Coronary artery (tissue), 2 donors: ENCODE data around the gene CHI3L2.

Source experiments
- DNase-seq: peaks from one replicate; pipeline ENCODE4 v3.0.0-alpha.2; 2017; ENCODE audit warnings: low spot score
- H3K27ac ChIP-seq, 2 donors: fragments of 200-600 bp; sonication (generic); one replicate each; pipeline ENCODE4 v1.5.1; 2016 to 2019
- H3K4me3 ChIP-seq: fragments of 200-600 bp; sonication (generic); 2 replicates; pipeline ENCODE4 v1.5.1; 2016; ENCODE audit warnings: mild to moderate bottlenecking, moderate library complexity
- TF ChIP-seq, protein P1 (sequence below): fragments of 200-600 bp; sonication (generic); IDR thresholded peaks from one replicate; pipeline ENCODE4 v1.5.1; 2019; ENCODE audit warnings: antibody characterized with exemption

CHI3L2 gene

DNA sequence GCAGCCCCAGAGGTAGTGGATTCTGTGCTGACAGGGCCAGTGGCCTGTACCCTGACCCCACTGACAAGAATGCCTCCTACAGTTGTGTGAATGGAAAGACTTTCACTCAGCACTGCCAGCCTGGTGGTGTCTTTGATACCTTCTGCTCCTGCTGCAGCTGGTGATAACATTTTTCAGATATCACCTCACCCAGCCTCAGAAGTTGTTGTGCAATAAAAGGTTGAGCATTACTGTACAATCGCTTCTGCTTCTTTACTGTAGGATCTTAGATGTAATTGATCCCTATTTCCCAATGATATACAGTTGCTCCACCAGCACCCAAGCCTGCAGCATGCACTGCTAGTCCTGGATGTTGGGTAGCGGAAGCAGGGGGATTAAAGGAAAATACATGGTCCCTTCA lies 58.4 kb downstream of the CHI3L2 start:
- H3K27ac ChIP-seq: no peak overlapping the region
- no peak for DNase-seq
- TF ChIP-seq, protein P1, sequence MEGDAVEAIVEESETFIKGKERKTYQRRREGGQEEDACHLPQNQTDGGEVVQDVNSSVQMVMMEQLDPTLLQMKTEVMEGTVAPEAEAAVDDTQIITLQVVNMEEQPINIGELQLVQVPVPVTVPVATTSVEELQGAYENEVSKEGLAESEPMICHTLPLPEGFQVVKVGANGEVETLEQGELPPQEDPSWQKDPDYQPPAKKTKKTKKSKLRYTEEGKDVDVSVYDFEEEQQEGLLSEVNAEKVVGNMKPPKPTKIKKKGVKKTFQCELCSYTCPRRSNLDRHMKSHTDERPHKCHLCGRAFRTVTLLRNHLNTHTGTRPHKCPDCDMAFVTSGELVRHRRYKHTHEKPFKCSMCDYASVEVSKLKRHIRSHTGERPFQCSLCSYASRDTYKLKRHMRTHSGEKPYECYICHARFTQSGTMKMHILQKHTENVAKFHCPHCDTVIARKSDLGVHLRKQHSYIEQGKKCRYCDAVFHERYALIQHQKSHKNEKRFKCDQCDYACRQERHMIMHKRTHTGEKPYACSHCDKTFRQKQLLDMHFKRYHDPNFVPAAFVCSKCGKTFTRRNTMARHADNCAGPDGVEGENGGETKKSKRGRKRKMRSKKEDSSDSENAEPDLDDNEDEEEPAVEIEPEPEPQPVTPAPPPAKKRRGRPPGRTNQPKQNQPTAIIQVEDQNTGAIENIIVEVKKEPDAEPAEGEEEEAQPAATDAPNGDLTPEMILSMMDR: no peak
- H3K4me3 ChIP-seq: no peak overlapping the region

DNA sequence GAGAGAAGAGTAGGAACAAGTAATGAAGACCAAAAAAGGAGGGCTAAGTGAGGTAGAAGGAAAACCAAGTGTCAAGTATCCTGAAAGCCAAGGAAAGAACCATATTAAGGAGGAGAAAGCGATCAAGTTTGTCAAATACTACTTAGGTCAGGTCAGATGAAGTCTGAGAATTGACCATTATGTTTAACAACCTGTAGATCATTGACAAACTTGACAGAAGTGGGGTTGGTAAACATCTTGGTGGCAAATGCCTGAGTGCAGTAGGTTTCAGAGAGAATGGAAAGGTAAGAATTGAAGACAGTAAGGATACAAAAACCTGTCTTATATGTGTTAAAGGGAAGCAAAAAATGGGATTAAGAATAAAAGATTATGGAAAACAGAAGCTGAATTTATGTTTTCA lies 59.4 kb downstream of the CHI3L2 start:
- Histone ChIP-seq H3K4me3 (no peak overlapping the region), H3K27ac (no peak overlapping the region)
- TF ChIP-seq, protein P1: no peak
- DNase-seq: no peak

DNA sequence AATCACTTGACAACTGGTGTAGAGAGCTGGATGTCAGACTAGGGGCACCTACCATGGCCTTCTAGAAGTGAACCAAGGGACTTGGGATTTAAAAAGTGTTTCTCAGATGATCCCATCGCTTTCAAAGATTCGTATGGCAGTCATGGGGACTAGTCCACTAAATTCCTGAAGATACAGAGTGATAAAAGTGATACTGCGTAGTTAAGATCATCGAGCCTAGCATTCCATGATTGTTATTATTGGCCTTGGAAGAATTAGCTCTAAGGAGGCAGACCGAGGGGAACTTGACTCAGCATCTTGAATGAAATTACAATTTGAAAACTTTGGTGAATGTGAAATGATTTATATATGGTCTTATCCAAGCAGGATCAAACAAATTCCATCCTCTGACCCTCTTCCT lies 61.9 kb downstream of the CHI3L2 start:
- Histone ChIP-seq H3K4me3 (no peak overlapping the region), H3K27ac (no peak overlapping the region)
- TF ChIP-seq, protein P1: no peak
- no peak for DNase-seq

DNA sequence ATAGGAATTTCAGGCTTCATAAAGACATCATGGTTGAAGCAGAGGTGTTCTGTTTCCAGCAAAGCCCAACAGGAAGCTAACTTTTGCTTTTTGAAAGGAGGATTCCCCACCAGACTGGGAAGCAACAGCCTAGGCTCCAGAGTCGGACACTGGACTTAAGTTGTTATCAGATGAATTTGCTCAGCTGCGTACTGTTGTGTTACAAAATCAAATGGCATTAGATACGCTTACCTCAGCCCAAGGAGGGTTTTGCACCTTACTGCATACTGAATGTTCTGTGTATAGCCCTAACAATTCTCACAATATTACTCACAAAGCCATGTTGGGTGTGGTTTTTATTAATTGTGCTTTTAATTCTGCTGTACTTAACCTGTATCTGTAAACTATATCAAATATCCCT lies 62.6 kb downstream of the CHI3L2 start:
- no peak overlapping the region for H3K4me3 ChIP-seq
- no peak overlapping the region for H3K27ac ChIP-seq
- no peak for DNase-seq
- TF ChIP-seq, protein P1: no peak

DNA sequence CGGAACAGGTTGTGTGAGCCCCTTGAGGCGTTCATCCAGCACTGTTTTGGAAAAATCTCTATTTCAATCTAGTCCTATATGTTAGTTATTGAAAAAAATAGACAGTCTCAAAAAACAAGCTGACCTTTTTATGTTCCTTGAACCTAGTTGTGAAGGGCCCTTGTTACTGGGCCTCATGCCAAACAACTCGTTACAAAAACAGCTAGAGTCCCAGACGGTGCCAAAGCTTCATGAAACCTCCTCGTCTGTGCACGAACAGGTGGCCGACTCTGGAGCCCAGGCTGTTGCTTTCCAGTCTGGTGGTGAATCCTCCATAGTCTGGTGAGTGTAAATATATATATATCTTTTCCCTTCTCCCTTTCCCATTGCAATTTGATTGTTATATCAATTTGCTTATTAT lies 63.1 kb downstream of the CHI3L2 start, which contains the start of gene CHIA:
Gene CHIA (plus strand): TSS at position 222 of the 400 bp plus-strand sequence. CDS start 19,617 bp downstream, outside the sequence.
- DNase-seq: no peak
- Histone ChIP-seq H3K4me3 (no peak within 1 kb of the TSS), H3K27ac (no peak within 1 kb of the TSS)
- TF ChIP-seq, protein P1: no peak
